ENCODE results near the gene FGF3.

The FGF3 gene

DNA sequence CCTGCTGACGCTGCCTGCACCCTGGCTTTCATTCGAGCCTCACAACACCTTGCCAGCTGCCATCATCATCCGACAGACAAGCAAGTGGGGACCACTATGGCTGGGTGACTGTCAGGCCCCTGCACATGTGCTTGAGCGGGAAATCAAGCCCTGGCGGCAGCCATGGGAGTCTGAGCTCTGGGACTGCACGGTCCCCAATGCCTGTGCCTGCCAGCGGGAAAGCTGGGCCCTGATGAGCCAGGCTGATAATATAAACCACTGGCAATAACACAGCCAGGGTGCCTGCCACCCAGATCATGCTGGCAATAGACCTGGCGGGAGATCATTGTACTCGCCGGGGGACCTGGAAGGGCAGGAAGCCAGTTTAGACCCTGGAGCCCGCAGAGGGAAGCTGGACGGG, 2.5 kb downstream of the FGF3 start:
- DNase-seq (ENCODE audit: low spot score), result no peak
- TF ChIP-seq, protein P1, sequence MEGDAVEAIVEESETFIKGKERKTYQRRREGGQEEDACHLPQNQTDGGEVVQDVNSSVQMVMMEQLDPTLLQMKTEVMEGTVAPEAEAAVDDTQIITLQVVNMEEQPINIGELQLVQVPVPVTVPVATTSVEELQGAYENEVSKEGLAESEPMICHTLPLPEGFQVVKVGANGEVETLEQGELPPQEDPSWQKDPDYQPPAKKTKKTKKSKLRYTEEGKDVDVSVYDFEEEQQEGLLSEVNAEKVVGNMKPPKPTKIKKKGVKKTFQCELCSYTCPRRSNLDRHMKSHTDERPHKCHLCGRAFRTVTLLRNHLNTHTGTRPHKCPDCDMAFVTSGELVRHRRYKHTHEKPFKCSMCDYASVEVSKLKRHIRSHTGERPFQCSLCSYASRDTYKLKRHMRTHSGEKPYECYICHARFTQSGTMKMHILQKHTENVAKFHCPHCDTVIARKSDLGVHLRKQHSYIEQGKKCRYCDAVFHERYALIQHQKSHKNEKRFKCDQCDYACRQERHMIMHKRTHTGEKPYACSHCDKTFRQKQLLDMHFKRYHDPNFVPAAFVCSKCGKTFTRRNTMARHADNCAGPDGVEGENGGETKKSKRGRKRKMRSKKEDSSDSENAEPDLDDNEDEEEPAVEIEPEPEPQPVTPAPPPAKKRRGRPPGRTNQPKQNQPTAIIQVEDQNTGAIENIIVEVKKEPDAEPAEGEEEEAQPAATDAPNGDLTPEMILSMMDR (IDR thresholded peaks at IDR 0.05; ENCODE audit: extremely low read depth, missing control alignments), result no peak

DNA sequence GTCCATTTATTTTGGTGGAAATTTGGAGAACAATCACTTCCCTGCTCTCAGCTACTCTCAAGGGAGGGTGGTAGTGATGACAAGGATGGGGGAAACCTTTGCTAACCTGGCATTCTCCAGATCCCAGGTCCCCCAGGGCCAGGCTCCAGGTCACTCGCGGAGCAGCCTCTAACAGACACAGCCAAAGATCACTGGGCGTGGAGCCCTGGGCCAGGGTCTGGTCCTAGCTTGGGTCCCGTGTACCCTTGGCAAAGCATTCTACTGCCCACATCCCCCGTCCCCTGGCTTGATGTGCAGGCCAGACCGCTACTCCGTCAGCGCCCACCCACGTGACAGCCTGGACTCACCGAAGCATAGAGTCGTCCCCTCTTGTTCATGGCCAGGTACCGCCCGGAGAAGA, 3.2 kb downstream of the FGF3 start:
- no peak for DNase-seq (ENCODE audit: low spot score)
- TF ChIP-seq, protein P1 (IDR thresholded peaks at IDR 0.05; ENCODE audit: extremely low read depth, missing control alignments), result no peak

DNA sequence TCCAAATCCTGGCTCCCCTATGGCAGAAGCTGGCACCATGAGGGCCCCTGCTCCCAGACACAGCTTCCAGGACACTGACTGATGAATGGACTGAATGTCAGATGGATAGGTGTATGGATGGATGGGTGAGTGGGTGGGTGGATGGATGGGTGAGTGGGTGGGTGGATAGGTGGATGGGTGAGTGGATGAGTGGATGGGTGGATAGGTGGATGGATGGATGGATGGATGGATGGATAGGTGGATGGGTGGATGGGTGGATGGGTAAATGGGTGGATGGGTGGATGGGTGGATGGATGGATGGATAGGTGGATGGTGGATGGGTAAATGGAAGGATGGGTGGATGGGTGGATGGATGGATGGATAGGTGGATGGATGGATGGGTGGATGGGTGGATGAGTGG, 4.3 kb downstream of the FGF3 start:
- TF ChIP-seq, protein P1 (IDR thresholded peaks at IDR 0.05; ENCODE audit: extremely low read depth, missing control alignments), result no peak
- no peak for DNase-seq (ENCODE audit: low spot score)

DNA sequence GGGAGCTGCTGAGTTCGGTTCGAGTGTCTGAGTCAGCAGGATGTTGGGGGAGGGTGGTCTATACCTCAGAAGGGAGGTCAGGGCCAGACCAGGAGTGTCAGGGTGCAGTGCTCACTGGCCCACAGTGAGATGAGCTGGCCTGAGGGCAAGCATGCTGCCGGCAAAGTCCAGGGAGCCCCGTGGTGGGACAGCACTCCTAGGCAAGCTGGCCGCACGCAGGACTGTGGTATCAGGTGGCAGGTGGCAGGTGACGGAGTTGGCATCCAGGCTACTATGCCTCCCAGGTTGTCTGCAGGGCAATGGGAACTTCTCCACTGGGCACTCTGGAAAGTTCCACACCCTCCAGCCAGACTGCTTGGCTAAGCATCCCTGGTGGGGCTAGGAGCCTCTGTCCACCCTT, 4.8 kb downstream of the FGF3 start:
- DNase-seq (ENCODE audit: low spot score), result no peak
- TF ChIP-seq, protein P1 (IDR thresholded peaks at IDR 0.05; ENCODE audit: extremely low read depth, missing control alignments), result no peak

DNA sequence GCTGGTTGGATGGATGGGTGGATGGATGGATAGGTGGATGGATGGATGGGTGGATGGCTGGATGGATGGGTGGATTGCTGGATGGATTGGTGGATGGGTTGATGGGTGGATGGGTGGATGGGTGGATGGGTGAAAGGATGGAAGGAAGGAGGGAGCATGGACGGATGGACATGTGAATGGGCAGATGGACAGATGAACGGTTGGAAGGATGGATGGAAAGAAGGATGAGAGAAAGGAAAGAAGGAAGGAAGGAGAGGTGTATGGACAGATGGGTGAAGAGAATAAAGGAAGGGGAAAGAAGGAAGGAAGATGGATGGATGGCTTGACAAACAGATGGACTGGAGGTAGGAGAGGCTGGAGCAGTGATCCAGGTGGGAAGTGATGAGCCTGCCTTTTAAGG, 5.4 kb downstream of the FGF3 start:
- no peak for DNase-seq (ENCODE audit: low spot score)
- TF ChIP-seq, protein P1 (IDR thresholded peaks at IDR 0.05; ENCODE audit: extremely low read depth, missing control alignments), result no peak

DNA sequence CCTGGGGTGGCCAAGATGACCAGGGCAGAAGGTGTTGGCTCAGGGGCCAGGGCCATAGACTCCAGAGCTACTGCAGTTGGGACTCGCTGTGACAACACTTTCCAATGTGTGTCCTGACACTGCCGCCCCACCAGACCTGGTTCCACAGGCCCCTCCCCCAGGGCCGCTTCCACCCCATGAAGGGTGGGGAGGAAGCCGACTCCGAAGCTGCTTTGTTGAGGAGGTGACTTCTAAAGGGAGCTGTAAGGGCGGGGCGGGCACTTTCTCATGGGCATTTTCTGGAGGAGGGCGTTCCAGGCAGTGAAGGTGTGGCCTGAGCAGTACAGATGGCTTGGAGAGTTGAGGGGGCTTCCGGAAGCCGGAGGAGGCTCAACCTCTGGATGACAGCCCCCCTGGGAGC, 6.3 kb downstream of the FGF3 start:
- DNase-seq (ENCODE audit: low spot score), result no peak
- TF ChIP-seq, protein P1 (IDR thresholded peaks at IDR 0.05; ENCODE audit: extremely low read depth, missing control alignments), result no peak

DNA sequence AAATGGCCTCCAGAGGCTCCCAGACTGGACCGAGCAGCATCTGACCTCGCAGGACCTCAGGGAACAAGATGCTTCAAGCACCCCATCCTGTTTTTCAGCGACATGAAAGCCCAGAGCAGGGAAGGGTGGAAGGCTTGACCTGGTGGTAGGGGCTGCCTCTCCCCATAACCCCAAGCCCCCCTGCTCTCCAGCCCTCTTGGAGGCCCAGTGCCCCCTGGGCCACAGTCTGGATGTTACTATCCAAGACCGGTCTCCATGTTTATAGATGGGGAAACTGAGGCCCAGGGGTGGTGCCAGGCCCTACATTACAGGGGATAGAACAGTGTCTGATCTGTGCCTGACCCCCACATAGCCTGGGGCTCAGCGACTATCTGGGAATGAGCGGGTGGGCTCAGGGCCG, 7.0 kb downstream of the FGF3 start:
- DNase-seq (ENCODE audit: low spot score), result no peak
- TF ChIP-seq, protein P1 (IDR thresholded peaks at IDR 0.05; ENCODE audit: extremely low read depth, missing control alignments), result no peak
